ENCODE results near the gene PER1. TPM values are rescaled to one million over a fixed set of nuclear protein-coding genes. Genes with fewer than 3 reads are reported as not detected.

Gene PER1
- total and polyA plus RNA-seq, 9 of the 15 experiments (the other 6 are each of a cell fraction or from before 2014, with no cell fraction given): 0.13 to 26.0 (median 3.4) TPM

DNA sequence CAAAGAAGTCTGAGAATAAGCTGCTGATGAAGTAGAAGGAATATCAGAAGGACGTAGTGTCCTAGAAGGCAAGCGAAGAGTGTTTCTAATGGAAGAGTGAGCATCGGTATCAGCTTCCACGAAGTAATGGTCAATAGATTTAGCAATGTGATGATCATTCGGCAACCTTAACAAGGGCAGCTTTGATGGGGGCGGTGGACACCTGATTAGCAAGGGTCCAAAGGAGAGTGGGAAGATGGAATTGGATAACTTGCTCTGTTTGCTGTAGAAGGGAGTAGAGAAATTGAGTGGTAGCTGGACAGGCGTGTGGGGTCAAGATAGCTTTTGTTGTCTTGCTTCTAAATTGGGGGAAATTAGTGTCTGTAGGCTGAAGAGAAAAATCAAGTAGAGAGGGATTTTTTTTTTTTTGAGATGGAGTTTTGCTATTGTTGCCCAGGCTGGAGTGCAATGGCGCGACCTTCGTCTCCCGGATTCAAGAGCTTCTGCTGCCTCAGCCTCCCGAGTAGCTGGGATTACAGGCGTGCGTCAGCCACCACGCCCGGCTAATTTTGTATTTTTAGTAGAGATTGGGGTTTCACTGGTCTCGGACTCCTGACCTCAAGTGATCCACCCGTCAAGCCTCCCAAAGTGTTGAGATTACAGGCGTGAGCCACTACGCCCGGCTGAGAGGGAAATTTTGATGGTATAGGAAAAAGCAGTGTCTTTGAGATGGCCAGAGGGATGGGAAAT, 14.4 kb downstream of the PER1 start:
- Histone ChIP-seq H3K9me1 (ENCODE audit: control insufficient read depth, insufficient read depth, low read length) (no peaks in the 10 kb centered on the region), H3K79me2 (ENCODE audit: control insufficient read depth, insufficient read depth, low read length) (no peaks in the 10 kb centered on the region), H3K4me1 (replicated peaks in 1 of 2; ENCODE audit: control insufficient read depth in 2 of 2, insufficient read depth in 2 of 2, low read length in 2 of 2) (peaks cover 6 to 31% of the 10 kb centered on the region in 2 experiments; a peak in 4 of 5 replicates), H3K4me3 (peak overlapping the region; percentile 59), H3K9me3 (replicated peaks; ENCODE audit: control insufficient read depth, insufficient read depth, low read depth, low read length) (no peaks in the 10 kb centered on the region), H3K27ac (ENCODE audit: extremely low read depth, low read depth, low read length) (peak overlapping the region; percentile 95), H3K27me3 (ENCODE audit: control insufficient read depth in 2 of 2, insufficient read depth in 2 of 2, low read length in 2 of 2) (no peaks in the 10 kb centered on the region), H4K20me1 (replicated peaks; ENCODE audit: control insufficient read depth, insufficient read depth, low read length) (0 out of 2 replicates have a peak, but pooled peaks cover 2% of the 10 kb centered on the region), H3K4me2 (ENCODE audit: insufficient read depth, low read length) (peak overlapping the region; percentile 92), H2AFZ (ENCODE audit: low read depth, low read length) (peak overlapping the region; percentile 90), H3K9ac (ENCODE audit: insufficient read depth in 1 of 2, low read depth in 2 of 2, low read length in 2 of 2) (peak overlapping the region; percentile 86 to 87; a peak in 3 of 4 replicates), H3K36me3 (ENCODE audit: control insufficient read depth, insufficient read depth, low read length) (peaks cover 26% of the 10 kb centered on the region; the same call in 1 of the 3 replicates)
- no TSS peak for BruUV-seq (replicated peaks)
- POLR2A ChIA-PET: interaction anchor here (0.7 to 2.8 kb wide), 7 partner anchors 11 to 91 kb away, joined by 3 to 14 read pairs (median 4); no protein-coding TSS in a partner anchor
- in situ Hi-C loops (cut with MboI) (no loop called here), intact Hi-C loops (cut with micrococcal nuclease) (loop anchor here (1.0 to 5.0 kb wide), 6 partner anchors 17 to 164 kb away; no protein-coding TSS in a partner anchor)
- DNase-seq (ENCODE audit: extremely low read depth in 1 of 4, low spot score in 3 of 4): peak in 1 of 4 experiments; percentile 34
- CTCF ChIA-PET (ENCODE audit: low intra/inter-chr PET ratio): interaction anchor here (0.6 to 1.4 kb wide), 3 partner anchors 17 to 99 kb away, joined by 3 to 4 read pairs (median 3); no protein-coding TSS in a partner anchor
- 15% methylated on average over 21 of the region's 21 CpGs for WGBS (ENCODE audit: insufficient coverage, low coverage, missing lambda C conversion rate)
- no peak for ATAC-seq
- TF ChIP-seq, protein P1, sequence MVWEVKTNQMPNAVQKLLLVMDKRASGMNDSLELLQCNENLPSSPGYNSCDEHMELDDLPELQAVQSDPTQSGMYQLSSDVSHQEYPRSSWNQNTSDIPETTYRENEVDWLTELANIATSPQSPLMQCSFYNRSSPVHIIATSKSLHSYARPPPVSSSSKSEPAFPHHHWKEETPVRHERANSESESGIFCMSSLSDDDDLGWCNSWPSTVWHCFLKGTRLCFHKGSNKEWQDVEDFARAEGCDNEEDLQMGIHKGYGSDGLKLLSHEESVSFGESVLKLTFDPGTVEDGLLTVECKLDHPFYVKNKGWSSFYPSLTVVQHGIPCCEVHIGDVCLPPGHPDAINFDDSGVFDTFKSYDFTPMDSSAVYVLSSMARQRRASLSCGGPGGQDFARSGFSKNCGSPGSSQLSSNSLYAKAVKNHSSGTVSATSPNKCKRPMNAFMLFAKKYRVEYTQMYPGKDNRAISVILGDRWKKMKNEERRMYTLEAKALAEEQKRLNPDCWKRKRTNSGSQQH (CRISPR knock-in tag; IDR thresholded peaks at IDR 0.05): no peak
- TF ChIP-seq, protein P2, sequence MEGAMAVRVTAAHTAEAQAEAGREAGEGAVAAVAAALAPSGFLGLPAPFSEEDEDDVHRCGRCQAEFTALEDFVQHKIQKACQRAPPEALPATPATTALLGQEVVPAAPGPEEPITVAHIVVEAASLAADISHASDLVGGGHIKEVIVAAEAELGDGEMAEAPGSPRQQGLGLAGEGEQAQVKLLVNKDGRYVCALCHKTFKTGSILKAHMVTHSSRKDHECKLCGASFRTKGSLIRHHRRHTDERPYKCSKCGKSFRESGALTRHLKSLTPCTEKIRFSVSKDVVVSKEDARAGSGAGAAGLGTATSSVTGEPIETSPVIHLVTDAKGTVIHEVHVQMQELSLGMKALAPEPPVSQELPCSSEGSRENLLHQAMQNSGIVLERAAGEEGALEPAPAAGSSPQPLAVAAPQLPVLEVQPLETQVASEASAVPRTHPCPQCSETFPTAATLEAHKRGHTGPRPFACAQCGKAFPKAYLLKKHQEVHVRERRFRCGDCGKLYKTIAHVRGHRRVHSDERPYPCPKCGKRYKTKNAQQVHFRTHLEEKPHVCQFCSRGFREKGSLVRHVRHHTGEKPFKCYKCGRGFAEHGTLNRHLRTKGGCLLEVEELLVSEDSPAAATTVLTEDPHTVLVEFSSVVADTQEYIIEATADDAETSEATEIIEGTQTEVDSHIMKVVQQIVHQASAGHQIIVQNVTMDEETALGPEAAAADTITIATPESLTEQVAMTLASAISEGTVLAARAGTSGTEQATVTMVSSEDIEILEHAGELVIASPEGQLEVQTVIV (CRISPR knock-in tag; IDR thresholded peaks at IDR 0.05; ENCODE audit: borderline replicate concordance): no peak
- TF ChIP-seq FOXK2 (conservative IDR thresholded peaks at IDR 0.05 in 1 of 2, IDR thresholded peaks at IDR 0.05 in 1 of 2; ENCODE audit: low read depth in 2 of 2): no peak
- no peak for TF ChIP-seq JUN (IDR thresholded peaks at IDR 0.05; ENCODE audit: borderline replicate concordance, low read depth, low read length)
- no peak for TF ChIP-seq JUN (CRISPR knock-in tag; IDR thresholded peaks at IDR 0.05; ENCODE audit: borderline replicate concordance)
- TF ChIP-seq, protein P3, sequence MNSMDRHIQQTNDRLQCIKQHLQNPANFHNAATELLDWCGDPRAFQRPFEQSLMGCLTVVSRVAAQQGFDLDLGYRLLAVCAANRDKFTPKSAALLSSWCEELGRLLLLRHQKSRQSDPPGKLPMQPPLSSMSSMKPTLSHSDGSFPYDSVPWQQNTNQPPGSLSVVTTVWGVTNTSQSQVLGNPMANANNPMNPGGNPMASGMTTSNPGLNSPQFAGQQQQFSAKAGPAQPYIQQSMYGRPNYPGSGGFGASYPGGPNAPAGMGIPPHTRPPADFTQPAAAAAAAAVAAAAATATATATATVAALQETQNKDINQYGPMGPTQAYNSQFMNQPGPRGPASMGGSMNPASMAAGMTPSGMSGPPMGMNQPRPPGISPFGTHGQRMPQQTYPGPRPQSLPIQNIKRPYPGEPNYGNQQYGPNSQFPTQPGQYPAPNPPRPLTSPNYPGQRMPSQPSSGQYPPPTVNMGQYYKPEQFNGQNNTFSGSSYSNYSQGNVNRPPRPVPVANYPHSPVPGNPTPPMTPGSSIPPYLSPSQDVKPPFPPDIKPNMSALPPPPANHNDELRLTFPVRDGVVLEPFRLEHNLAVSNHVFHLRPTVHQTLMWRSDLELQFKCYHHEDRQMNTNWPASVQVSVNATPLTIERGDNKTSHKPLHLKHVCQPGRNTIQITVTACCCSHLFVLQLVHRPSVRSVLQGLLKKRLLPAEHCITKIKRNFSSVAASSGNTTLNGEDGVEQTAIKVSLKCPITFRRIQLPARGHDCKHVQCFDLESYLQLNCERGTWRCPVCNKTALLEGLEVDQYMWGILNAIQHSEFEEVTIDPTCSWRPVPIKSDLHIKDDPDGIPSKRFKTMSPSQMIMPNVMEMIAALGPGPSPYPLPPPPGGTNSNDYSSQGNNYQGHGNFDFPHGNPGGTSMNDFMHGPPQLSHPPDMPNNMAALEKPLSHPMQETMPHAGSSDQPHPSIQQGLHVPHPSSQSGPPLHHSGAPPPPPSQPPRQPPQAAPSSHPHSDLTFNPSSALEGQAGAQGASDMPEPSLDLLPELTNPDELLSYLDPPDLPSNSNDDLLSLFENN (IDR thresholded peaks at IDR 0.05; ENCODE audit: low read depth in 2 of 2, low read length in 2 of 2): no peak
- TF ChIP-seq HMG20A (CRISPR knock-in tag; conservative IDR thresholded peaks at IDR 0.05): no peak
- TF ChIP-seq HNRNPK (IDR thresholded peaks at IDR 0.05; ENCODE audit: low read depth, low read length, poor library complexity, severe bottlenecking): no peak
- FAIRE-seq: peak; percentile 6

Data from K562 (cell line).